ES-I3 (cell line): ENCODE results near the gene DCLK1.

Experiments
- H3K36me3 ChIP-seq: 2 replicates; pipeline ENCODE4 v1.6.1; 2013; ENCODE audit warnings: mild to moderate bottlenecking, low read length, control low read depth, moderate library complexity; ENCODE audit not compliant: insufficient read depth
- H3K4me1 ChIP-seq: 2 replicates; pipeline ENCODE4 v1.6.1; 2013; ENCODE audit warnings: mild to moderate bottlenecking, control low read depth, low read length; ENCODE audit not compliant: insufficient read depth
- H3K9ac ChIP-seq: 2 replicates; pipeline ENCODE4 v1.6.1; 2013; ENCODE audit warnings: low read depth, mild to moderate bottlenecking, low read length, moderate library complexity
- H3K9me3 ChIP-seq: 2 replicates; pipeline ENCODE4 v1.6.1; 2013; ENCODE audit warnings: mild to moderate bottlenecking, low read length, moderate library complexity; ENCODE audit not compliant: control insufficient read depth, insufficient read depth

Gene DCLK1

DNA sequence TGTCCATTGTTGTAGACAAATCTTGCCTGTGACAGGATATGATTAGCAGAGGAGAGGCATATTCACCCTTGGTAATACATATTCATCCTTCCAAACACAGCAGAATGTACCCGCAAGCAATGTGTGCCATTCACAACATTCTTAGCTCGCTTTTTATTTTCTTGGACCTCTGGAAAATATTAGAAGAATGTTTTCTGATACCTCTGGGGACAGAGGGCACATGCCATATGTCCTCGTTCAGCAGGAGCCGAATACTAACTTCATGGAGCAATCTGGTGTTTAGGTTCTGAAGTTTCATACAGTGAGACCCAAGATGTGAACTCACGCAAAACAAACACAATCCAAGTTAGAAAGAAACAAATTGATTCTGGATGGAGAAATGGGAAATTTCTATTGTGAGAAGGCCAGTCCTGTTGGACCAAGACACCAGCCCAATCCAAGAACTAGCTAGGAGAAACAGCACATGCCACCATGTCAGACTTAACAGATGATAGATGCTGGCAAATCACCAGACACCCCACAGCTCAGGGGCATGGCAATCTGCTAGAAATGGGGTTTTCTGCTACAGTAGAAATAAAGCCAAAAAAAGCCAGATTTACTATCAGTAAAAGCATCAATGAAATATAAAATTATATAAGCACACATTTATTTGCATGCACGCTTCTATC, 297.4 kb downstream of the DCLK1 start:
- Histone ChIP-seq H3K9me3 (no peaks in the 10 kb centered on the region), H3K9ac (no peak overlapping the region), H3K36me3 (peaks cover 11% of the 10 kb centered on the region), H3K4me1 (no peaks in the 10 kb centered on the region)

DNA sequence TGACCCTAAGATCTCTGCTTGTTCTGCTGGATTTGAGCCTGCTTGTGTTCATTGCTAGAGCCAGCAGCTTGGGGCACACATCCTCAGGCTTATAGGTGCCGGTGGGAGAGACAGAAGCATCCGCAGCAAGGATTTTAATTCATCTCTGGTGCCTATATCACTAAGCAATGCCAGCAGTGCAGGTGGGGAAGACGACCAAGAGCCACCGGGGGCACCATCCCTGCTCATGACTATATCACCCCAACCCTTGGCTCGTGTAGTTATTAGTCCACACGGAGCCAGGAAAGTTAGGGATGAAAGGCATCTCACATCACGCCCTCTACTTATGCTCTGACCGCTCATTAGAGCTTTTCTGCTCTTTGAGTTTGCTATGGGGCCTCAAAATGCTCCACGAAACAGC, 298.2 kb downstream of the DCLK1 start:
- Histone ChIP-seq H3K36me3 (peaks cover 11% of the 10 kb centered on the region), H3K4me1 (no peaks in the 10 kb centered on the region), H3K9me3 (no peaks in the 10 kb centered on the region), H3K9ac (no peak overlapping the region)

DNA sequence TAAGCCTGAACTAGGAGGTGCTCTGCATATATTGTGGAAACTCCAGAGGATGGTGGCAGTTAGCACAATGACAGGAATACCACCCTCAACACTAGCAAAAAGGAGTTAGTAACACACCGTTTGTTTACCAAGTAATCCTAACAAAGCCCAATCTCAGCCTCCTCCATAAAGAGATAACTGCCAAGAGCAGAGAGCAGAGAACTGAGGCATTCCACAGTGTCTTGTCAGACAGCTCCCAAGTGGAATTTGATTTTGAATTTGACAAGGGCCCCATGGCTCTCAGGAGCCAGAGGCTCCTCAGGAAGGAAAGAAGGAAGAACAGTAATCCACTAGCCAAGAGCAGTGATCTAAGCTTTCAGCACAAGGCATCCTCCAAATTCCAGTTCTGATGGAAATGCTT, 298.6 kb downstream of the DCLK1 start:
- Histone ChIP-seq H3K36me3 (peaks cover 11% of the 10 kb centered on the region), H3K9ac (no peak overlapping the region), H3K4me1 (no peaks in the 10 kb centered on the region), H3K9me3 (no peaks in the 10 kb centered on the region)

DNA sequence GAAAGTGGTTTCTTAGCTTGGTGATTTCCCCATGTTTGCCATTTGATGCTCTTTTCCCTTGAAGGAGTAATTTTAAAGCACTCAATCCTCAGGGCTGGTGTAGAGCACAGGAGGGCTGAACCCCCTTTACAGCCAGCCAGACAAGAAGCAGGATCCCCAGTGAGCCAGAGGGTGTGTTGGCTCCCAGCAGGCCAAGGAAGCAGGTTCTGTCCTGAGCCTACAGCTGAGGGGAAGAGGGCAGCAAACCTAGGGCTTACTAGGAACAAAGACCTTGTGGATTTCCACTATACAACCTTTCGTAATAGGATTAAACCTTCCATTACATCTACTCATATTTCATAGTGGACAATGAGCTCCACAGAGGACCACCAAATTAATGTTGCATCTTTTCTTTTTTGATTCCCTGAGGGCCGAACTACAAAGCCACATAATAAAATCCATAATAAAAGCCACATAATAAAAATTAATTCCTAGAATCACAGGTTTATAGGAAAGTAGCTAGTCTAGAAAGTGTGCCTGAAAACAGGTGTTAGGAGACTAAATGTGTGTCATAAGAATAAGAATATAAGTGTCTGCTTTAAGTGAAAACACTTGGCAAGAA, 300.2 kb downstream of the DCLK1 start:
- H3K36me3 ChIP-seq: peaks cover 8% of the 10 kb centered on the region
- H3K9ac ChIP-seq: no peak overlapping the region
- H3K4me1 ChIP-seq: no peaks in the 10 kb centered on the region
- H3K9me3 ChIP-seq: no peaks in the 10 kb centered on the region

DNA sequence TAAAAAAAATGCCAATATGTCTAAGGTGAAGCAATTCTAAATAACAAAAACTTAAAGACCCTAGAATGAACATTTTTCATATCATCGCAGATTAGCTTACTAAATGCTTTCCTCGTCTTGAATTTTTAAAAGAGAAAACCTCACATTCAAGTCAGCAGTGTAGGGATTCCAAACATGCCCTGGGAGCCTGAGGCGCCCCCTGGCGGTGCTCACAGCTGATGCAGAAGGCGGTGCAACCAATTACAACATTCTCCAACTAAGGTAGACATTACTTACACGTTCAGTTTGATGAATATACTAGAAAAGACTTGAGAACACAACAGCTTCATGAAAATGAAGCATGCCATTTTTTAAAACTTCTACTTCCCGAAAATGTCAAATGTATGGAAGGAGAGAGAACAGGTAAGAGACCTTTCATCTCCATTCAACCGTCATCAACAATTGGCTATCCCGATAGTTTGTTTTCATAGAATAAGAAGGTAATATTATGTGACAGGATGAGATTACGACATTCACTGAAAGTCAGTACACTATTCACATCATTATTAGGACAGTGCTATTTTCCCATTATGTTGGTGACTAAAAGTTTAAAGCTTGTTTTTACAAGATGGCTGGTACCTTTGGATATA, 304.4 kb downstream of the DCLK1 start:
- Histone ChIP-seq H3K36me3 (no peaks in the 10 kb centered on the region; the same call in 1 of the 2 replicates), H3K4me1 (no peaks in the 10 kb centered on the region), H3K9ac (no peak overlapping the region), H3K9me3 (no peaks in the 10 kb centered on the region)

DNA sequence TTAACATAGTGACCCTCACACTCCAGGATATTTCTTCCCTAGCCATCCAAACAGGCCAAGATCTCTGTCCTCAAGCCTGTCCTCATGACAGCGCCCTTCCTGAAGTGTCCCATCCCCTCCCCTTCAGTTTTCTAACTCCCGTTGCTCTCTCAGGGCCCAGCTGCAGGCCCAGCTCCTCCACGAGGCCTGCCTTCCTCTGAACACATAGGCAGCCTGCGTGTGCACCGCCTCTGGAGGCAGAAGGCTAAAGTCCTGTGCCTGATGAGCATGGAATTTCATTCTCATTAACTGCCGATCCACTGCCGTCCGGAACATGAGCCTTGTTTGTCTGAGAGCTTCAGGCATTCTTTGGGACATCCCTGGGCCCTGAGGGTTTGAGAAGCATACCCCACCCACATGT, 306.4 kb downstream of the DCLK1 start:
- Histone ChIP-seq H3K9me3 (no peaks in the 10 kb centered on the region), H3K9ac (no peak overlapping the region), H3K36me3 (peaks cover 6% of the 10 kb centered on the region), H3K4me1 (no peaks in the 10 kb centered on the region)

DNA sequence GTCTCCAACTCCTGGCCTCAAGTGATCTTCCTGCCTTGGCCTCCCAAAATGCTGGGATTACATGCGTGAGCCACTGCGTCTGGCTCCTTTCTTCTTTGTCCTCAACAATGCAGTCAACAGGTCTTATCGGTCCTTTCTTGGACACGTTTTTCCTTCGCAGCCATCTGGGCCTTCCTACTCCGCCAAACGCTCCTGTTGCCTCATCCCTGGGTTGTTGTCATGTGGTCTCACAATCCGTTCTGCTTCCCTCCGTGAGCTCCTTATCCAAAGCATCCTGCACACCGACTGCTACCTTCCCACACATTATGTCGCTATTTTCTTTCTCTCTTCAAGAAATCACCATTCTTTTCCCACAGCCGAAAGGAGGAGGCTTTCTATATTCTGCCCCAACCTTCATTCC, 306.8 kb downstream of the DCLK1 start:
- Histone ChIP-seq H3K4me1 (no peaks in the 10 kb centered on the region), H3K9ac (no peak overlapping the region), H3K9me3 (no peaks in the 10 kb centered on the region), H3K36me3 (peaks cover 6% of the 10 kb centered on the region)

DNA sequence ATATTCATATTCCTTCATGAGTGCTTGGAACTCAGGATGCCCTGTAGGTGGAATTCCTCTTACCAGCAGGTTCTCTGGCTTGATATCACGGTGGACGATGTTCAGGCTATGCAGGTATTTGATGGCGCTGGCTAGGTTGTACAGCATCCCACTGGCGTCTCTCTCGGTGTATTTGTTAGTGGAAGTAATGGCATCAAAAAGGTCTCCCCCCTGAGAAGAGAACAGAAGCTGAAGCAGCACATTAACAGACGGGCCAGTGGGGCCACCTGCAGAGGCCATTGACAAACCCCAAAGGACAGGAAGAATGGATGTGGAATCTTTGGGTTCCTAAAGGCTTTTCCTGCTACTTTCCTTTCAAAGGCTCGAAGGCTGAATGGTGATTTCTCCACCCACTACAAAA, 308.5 kb downstream of the DCLK1 start:
- H3K9ac ChIP-seq: no peak overlapping the region
- H3K36me3 ChIP-seq: peaks cover 6% of the 10 kb centered on the region
- H3K9me3 ChIP-seq: no peaks in the 10 kb centered on the region
- 0 out of 2 replicates have a peak, but pooled peaks cover 2% of the 10 kb centered on the region for H3K4me1 ChIP-seq

DNA sequence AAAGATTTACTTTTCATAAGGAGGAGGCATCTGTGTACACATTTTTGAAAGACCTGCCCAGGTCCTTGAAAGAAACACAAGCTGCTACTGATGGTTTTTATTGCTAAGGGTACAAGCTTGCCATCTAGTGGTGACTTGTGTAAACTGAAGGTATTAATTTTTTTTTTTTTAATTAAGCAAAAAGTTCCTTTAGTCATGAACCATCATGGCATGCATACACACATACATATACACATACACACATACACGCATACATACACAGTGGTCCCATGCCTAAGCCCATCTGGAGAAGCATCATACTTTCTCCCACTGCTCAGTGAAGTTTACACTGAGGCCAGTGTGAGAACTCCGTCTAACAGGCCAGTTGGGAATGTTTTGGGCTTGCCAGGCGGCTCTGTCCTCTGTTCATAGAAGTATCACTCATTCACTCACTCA, 312.5 kb downstream of the DCLK1 start:
- H3K9me3 ChIP-seq: no peaks in the 10 kb centered on the region; the same call in 1 of the 2 replicates
- peaks cover 6% of the 10 kb centered on the region for H3K36me3 ChIP-seq
- no peak overlapping the region for H3K9ac ChIP-seq
- 0 out of 2 replicates have a peak, but pooled peaks cover 2% of the 10 kb centered on the region for H3K4me1 ChIP-seq

DNA sequence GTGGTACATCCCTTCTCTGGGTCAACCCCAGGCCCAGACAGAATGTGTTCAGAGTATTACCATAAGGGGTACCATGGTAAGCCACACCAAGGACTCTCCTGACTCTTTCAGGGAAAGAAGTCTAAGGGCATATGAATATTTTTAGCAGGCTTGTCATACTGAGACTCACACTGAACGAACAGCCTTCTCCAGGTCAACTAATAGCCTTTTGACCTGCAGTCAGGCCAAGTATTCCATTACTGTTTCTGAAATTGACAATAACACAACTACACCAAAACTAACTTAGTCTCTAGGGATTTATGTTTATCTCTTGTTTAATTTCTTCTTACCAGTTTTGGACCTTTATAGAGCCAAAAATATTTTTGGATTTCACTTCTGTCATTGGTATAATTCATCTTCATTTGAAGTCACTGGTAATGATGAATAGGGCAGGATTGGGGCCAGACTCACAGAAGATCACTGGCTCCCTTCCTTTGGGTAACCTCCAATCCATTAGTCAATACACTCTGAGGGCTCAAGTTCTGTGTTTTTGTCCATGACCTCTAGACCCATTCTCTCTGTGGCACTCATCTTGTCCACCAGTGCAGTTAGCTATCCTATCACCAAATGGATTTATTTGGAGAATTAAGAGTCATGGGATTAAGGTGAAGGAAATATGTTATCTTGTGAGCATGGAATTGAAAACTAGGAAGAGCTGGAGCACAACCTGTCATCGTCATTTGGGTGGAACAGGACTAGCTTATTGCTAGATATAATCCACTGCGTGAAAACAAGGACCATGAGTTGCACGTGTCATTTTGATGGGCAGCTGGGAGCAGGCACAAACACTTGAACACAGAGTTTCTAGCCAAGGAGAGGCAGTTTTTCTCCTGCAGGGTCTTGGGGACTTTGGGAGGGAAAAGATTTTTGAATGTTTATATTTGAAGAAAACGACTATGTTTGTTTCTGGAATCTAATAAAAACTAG, 313.3 kb downstream of the DCLK1 start:
- 0 out of 2 replicates have a peak, but pooled peaks cover 2% of the 10 kb centered on the region for H3K4me1 ChIP-seq
- no peak overlapping the region for H3K9ac ChIP-seq
- H3K36me3 ChIP-seq: peaks cover 6% of the 10 kb centered on the region

DNA sequence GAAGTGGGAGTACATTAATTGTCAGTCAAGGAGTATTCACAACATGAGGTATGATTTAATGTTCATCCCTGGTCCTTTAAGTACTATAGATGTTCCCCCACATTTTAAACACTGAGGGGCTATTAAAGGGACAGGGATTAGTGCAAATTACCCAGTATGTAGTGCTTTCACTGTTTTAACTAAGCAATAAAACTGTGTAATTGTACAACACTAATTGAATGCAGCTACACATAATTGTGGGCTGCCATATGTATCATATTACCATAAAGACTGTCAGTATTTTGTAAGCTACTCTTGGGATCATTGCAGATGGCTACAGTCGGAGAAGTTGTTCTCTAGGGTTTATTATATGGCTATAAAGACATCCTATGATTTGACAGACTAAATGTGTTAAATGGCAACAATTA, 316.6 kb downstream of the DCLK1 start:
- no peaks in the 10 kb centered on the region for H3K36me3 ChIP-seq
- no peak overlapping the region for H3K9ac ChIP-seq
- 0 out of 2 replicates have a peak, but pooled peaks cover 2% of the 10 kb centered on the region for H3K4me1 ChIP-seq
- H3K9me3 ChIP-seq: no peaks in the 10 kb centered on the region; the same call in 1 of the 2 replicates

More for the DNA sequence above, 313.3 kb downstream of the DCLK1 start:
- no peaks in the 10 kb centered on the region; the same call in 1 of the 2 replicates for H3K9me3 ChIP-seq

DNA sequence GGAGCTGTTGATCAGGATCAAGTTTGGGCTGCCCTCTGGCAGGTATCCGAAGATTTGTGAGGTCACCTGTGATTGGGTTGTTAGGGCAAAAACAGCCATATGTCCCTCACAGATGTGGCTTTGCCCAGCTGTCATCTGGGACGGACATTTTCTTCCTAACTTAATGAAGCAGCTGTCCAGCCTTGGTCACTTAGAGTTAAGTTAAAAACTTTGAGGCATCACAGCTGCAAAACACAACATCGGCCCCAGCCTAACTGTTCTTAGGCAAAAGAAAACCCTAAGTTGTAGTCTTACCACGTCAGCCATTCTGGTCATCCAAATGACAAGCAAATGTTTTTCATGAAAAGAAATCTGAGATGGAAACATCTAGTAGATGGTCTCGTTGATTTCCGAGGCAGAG, 318.4 kb downstream of the DCLK1 start:
- no peaks in the 10 kb centered on the region; the same call in 1 of the 2 replicates for H3K9me3 ChIP-seq

DNA sequence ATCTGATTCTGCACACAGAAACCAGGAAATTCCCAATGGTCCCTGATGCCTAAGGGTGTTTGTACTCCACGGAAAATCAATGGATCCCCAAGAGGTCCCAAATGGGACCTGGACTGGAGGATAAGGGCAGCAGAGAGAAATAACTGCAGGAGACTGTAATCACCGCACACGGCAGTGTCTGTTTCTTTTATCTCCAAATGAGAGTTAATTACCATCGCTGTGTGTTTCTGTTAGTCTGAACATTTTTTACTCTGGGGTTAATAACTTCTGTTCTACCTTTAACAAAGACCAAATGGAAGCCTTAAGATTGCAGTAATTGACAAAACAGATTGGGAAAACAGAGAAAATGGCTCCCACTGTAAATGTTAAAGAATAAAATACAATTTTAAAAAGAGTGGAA, 320.9 kb downstream of the DCLK1 start:
- Histone ChIP-seq H3K9me3 (no peaks in the 10 kb centered on the region), H3K4me1 (no peaks in the 10 kb centered on the region), H3K36me3 (0 out of 2 replicates have a peak, but pooled peaks cover 5% of the 10 kb centered on the region), H3K9ac (no peak overlapping the region)

More for the DNA sequence above, 318.4 kb downstream of the DCLK1 start:
- Histone ChIP-seq H3K36me3 (0 out of 2 replicates have a peak, but pooled peaks cover 3% of the 10 kb centered on the region), H3K9ac (no peak overlapping the region), H3K4me1 (no peaks in the 10 kb centered on the region)

DNA sequence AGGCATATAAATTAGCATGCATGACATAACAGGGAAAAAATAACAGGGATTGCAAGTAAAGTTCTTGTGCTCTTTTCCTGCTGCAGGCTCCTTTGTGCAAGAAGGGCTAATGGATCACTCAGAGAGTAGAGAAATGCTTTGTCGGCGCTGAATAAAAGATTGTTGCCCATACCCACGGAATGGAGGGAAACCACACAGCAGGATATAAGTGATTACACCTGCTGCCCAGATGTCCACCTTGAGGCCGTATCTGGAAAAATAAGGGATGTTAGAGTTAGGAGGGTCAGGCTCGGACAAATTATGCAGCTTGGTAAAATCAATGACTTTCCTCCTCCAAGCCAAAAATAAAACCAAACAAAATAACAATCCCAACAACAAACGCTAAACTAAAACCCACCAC, 322.3 kb downstream of the DCLK1 start:
- no peaks in the 10 kb centered on the region for H3K9me3 ChIP-seq
- no peak overlapping the region for H3K9ac ChIP-seq

More for the DNA sequence above, 322.3 kb downstream of the DCLK1 start:
- Histone ChIP-seq H3K4me1 (no peaks in the 10 kb centered on the region), H3K36me3 (0 out of 2 replicates have a peak, but pooled peaks cover 5% of the 10 kb centered on the region)
